GM12878 (cell line): ENCODE measurements around the gene ITGA11.

Experiments
- IKZF2 ChIP-seq, 2 experiments: fragments of 450-650 bp; IDR thresholded peaks; 2 replicates each; pipeline ENCODE4 v1.6.1; 2017; ENCODE audit warnings: mild to moderate bottlenecking in 2 of 2, moderate library complexity in 2 of 2
- MYC ChIP-seq: IDR thresholded peaks from 2 replicates; pipeline ENCODE4 v1.6.1; 2011; ENCODE audit warnings: mild to moderate bottlenecking, low read length, moderate library complexity, inconsistent platforms; ENCODE audit not compliant: insufficient read depth, insufficient replicate concordance, insufficient read length, severe bottlenecking

- TF ChIP-seq IKZF2 (IDR thresholded peaks at IDR 0.05) = no peak
- no peak for TF ChIP-seq MYC
These were observed 38.2 kb upstream of the ITGA11 start for GRCh38 chr15:68470049-68470742.
